HG03571 (cell line): ENCODE measurements around the gene CNTN2.

Experiments used
- ATAC-seq: cut with Tn5 transposase; IDR thresholded peaks from one replicate; pipeline ENCODE4 v1.9.1; 2021; ENCODE audit not compliant: unreplicated experiment

Gene CNTN2

DNA sequence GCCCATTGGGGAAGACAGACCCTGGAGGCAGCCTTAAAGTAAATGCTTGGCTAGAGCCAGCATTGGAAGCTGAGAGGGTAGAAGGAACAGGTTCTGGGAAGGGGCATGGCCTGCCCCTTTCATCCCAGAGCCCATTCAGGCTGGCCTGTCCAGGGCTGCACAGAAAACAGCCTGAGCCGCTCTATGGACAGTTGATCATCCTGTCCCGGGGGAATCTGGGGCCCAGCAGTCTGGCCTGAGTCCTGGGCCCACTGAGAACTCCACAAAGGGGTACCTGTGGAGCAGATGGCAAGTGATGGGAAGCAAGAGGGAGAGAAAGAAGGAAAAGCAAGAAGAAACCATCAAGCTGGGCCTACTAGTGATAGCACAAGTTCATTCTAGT, 28.0 kb downstream of the CNTN2 start:
- no peak for ATAC-seq

DNA sequence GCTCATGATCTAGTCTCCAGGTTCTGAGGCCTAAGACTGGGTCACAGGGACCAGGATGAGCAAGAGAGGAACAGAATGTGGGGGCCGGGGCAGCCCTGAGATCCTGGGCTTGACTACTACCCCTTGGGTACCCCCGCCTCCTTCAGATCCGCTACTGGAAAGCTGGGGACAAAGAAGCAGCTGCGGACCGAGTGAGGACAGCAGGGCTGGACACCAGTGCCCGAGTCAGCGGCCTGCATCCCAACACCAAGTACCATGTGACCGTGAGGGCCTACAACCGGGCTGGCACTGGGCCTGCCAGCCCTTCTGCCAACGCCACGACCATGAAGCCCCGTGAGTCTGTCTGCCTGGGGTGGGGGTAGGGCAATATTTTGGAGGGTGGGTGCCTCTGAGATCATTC, 28.8 kb downstream of the CNTN2 start:
- no peak for ATAC-seq

DNA sequence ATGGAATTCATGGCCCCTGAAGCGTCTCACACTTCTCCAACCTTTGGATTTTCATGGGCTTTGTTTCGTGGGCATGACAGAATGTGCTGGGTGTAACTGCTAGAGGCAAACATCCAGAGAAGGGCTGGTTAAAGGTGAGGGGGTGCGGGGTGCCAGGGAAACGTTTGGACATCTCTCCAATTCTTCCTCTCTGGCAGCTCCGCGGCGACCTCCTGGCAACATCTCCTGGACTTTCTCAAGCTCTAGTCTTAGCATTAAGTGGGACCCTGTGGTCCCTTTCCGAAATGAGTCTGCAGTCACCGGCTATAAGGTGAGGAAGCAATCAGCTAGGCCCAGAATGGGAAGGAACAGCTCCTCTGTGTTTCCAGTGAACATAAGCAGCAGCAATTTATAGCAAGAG, 29.3 kb downstream of the CNTN2 start:
- ATAC-seq, result no peak

DNA sequence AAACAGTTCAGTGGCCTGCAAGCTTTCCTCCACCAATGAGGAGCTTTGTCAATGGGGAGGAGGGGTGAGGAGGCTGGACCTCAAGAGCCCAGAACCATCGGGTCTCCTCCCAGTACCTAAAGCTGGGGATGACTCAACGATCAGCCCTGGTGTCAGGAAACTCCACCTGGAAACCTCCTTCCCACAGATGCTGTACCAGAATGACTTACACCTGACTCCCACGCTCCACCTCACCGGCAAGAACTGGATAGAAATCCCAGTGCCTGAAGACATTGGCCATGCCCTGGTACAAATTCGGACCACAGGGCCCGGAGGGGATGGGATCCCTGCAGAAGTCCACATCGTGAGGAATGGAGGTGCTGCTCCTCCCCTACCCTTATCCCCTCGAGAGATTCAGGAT, 29.9 kb downstream of the CNTN2 start:
- ATAC-seq, result no peak

DNA sequence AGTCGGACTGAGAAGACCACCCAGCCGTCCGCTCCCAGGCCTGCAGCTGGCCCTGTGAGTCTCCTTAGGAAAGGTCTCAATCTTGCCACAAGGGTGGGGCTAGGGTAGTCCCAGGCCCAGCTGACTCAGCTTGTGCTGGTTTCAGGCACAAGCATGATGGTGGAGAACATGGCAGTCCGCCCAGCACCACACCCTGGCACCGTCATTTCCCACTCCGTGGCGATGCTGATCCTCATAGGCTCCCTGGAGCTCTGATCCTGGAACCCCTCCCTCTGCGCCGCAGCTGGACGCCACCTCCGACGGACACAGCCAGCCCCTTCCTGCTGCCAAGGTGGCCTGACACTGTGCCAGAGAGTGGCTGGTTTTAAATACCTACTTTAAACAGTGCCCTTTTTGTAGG, 30.5 kb downstream of the CNTN2 start:
- ATAC-seq, result no peak

DNA sequence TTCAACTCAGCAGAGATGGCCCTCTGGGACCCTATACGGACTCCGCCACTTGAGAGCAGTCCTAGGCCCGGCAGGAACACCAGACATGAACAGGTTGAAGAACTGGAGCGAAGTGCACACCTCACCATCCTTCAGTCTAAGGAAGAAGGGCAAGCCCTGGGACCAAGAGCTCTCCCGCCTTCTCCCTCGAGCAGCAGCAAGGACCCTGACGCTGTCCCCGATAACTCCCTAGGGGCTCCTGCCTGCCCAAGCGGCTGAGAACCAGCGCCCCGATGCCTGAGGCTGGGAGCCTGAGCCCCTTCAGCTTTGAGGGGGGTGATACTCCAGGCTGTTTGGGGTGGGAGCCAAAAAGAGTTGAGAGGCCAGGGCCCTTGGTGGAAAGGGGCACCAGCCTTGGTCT, 31.1 kb downstream of the CNTN2 start:
- ATAC-seq, result no peak

DNA sequence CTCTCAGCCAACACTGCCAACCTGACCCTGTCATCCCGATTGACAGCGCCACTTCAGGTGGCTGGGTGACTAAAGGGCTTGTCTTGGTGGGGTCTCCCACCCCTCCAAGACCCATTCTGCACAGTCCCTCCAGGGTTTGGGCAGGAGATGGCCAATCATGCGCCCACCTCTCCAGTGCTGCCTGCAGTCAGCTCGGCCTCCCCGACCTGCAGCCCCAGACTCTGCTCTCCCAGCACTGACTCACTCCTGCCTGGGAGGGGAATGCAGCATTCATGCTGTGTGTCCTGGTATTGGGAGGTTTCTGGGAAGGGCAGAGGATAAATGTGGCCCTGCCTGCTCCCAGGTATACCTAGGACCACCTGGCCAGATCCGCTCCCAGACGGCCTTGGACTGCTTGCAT, 31.5 kb downstream of the CNTN2 start:
- ATAC-seq, result no peak

DNA sequence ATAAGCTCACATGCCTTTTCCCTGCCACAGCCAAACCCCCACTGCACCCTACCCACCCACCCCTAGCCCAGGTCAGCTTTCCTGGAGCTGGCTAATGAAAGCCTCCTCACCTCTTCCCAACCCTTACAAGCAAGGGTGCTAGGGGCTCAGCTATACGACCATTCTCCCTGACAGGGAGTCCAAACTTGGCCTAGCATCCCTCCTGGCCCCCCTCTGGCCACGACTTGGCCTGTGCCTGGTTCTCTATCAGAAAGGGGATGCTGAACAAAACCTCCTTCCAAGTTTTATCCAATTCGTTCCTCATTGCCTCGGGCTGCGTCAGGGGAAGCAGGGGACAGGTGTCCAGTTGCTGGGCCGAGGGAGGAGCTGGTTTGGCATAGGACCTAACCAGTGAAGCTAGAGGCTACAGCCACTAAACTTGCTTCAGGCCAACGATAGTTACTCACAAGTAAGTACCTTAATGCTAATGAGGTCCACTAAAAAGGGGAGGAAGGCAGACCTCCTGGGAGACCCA, 32.7 kb downstream of the CNTN2 start:
- no peak for ATAC-seq

DNA sequence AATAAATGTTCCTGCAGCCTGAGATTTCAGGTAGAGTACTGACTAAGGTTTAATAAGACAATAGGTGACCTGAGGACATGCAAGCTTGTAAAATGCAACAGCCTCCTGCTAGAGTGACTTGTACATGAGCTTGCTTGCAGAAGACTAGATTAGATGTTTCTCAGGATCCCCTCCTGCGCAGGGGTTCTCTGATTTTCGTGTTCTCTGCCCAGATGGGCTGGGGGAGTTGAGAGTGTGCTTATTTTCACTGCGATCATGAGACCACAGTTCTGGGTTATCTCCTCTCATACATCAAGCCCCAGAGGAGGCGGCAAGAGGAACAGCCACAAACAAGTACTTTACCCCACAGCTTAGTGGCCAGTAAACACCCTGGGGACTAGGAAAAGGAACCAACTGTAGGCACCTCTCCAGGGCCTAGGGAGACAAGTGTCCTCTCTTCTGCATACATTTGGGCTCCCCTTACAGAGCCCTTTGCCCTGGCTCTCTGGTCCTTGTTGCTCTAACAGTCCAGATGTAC, 33.3 kb downstream of the CNTN2 start:
- ATAC-seq, result no peak

DNA sequence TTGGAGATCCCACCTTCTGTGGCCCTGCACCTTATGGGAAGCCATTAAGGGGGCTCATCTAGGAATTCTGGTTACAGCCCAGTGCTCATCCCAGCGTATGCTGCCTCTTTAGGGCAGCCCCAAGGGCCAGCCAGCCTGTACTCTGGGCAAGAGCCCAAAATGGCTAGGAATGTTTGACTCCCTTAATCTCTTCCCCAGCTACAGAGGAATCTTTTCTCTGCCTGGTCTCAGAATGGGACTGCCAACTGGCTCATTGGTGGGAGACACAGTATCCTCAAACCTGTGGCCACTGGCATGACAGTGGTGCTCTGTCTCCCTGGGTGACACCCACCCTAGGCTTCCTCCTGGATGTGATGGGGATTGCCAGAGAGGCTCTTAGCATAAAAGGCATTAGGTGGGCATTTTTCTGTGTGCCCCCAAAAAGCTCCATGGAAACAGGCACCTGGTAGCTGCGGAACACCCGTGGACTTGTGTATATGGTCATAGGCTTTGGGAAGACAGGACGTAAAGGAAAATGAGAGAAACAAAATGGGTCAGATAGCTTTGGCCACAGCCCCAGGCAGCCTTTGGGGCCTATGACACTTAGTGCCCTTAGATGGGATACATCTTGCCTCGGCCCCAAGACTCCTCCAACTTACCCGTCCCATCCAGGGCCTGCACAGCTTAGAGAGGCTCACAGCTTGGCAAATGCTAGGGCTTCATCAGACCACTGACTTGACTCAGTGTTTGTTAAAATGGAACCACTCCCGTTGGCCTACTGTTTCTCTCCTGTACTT, 34.3 kb downstream of the CNTN2 start:
- ATAC-seq, result no peak

DNA sequence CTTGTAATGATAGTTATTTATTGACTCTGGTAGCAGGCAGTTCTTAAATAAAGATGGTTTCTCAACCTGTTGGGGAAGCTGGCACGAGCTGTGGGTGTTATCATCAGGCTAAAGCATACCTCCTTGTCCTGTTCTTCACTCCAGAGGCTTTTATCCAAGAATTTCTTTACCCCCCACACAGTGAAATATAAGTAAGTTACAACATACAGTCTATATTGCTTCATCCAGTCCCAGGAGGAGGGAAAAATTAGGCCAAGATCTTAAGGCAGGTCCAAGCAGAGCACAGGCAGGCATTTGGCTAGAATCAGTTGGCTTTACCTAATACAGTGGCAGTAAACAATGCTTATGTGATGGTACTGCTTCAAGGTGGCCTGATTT, 34.9 kb downstream of the CNTN2 start:
- ATAC-seq, result no peak

DNA sequence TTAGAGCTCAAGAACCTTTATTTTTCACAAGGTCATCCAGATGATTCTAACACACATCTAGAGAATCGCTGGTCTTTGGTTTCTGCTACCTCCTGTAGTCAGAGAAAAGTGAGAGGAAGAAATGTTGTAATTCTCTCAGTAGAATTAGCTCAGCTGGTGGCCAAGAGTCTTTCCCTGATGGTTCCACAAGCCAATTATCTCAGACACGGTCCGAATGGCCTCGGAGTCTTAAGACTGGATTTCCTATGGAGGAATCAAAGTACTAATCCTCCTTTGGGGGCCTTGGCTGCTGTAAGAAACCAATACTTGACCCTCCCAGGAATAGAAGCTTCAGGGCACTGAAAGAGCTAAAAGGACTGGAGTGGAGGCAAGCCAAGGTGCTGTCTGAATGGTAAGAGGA, 39.4 kb downstream of the CNTN2 start:
- ATAC-seq, result no peak

DNA sequence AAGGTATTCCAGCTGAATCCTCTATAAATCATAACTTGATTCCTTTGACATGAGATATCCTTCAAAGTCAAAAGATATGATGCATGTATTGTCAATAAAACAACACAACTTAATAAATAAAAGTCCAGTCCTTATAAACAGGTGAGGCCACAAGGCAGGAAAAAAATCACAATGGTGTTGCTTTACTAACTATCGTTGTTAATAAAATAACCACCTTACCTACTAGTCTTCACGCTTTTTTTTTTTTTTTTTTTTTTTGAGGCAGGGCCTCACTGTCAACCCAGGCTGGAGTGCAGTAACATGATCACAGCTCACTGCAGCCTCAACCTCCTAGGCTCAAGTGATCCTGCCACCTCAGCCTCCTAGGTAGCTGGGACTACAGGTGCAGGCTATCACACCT, 41.3 kb downstream of the CNTN2 start, which contains the start of gene TMEM81:
TSS of gene TMEM81 (minus strand) at position 101 of the 400 bp plus-strand sequence. CDS start 140 bp downstream, outside the sequence.
- ATAC-seq, result no peak

DNA sequence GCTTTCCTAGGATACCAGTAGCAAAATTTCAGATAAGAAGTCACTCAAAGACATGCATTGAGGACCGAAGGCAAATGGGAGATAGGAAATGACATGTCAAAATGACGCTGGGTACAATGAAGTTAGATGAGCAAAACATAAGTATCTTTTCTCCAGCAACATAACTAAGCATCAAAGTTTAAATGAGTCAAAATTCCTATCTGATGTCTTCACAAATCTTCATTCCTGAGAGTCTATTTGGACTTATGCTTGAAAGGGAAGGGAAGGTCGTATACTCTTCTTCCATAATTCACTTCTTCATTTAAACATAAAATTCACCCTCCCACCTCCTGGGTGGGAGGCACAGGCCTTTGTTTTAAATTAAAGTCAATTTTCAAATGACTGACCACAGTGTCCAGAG, 45.3 kb downstream of the CNTN2 start:
- ATAC-seq, result no peak

DNA sequence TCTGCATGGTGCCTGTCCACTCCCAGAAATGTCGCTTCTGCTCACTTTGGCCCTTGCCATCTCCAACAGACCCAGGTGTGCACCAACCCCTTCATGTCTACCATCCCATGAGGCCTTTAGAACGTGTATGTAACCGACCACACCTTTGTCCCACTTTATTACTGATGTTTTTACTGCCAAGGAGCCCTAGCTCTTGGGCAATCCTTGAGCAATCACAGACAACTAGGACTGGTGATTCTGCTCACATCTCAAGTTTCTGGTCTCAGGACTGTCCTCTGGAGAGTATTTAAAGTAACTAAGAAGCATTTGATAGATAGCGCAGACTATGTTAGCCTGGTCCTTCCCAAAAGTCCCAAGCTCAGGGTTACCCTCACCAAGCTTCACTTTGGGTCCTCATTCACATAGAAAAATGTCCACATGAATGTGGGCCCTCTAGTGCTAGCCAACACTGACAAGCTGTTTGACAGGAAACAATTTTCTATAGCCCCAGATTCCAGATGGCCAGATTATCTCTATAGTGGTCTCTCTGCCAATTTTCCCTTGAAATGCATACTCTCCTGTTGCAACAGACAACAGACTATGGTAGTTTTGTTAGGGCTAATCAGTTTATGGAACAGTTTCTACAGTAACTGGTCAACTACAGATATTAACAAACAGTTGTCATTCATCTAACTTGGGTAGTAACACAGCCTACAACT, 48.2 kb downstream of the CNTN2 start:
- no peak for ATAC-seq

DNA sequence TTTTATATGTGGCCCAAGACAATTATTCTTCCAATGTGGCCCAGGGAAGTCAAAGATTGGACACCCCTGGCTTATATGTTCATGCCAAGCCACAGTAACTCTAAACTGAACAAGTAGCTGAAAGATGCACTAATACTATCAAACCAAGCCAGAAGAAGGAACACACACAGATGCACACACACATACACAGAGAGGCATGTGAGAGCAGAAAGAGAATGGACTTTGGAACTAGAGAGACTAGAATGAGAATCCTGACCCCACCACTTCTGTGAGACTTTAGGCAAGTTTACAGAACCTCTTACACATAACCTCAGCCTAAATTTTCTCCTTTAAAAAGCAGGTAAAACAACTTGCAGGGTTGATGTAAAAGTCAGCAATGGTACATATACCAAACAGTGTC, 52.4 kb downstream of the CNTN2 start:
- ATAC-seq, result no peak

DNA sequence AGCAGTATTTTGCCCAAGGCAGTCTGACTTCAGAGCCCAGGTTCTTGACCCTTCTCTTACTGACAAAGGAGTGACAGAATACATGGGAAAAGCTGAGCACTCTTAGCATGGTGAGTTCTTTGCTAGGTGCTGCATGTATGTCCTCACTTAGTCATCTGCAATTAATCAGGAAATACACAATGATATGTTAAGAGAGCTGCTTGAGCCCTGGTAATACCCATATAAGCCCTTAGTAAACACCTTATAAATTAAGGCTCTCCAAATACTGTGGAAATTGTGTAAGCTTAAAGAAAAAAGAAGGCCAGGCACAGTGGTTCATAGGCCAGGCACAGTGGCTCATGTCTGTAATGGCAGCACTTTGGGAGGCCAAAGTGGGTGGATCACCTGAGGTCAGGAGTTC, 55.2 kb downstream of the CNTN2 start:
- ATAC-seq, result no peak

DNA sequence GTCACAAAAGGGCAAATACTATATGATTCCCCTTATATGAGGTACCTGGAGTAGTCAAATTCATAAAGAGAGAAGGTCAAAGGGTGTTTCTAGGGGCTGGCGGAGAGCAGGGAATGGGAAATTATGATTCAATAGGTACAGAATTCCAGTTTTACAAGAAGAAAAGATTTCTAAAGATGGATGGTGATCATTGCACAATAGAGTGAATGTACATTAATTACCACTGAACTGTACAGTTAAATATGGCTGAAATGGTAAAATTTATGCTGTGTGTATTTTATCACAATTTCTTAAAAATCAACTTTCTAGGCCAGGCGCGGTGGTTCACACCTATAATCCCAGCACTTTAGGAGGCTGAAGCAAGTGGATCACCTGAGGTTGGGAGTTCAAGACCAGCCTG, 59.4 kb downstream of the CNTN2 start:
- ATAC-seq, result no peak

DNA sequence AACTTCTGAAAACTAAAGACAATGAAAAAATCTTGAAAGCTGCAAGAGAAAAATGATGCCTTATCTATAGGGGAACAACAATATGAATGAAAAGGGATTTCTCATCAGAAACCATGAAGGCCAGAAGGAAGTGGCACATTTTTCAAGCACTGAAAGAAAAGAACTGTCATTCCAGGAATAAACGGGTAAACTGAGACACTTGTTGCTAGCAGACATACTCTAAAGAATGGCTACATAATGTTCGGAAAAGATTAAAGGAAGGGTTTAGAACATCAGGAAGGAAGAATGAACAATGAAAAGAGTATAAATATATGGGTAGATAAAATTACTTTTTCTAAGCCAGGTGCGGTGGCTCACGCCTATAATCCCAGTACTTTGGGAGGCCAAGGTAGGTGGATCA, 64.3 kb downstream of the CNTN2 start:
- ATAC-seq, result no peak

DNA sequence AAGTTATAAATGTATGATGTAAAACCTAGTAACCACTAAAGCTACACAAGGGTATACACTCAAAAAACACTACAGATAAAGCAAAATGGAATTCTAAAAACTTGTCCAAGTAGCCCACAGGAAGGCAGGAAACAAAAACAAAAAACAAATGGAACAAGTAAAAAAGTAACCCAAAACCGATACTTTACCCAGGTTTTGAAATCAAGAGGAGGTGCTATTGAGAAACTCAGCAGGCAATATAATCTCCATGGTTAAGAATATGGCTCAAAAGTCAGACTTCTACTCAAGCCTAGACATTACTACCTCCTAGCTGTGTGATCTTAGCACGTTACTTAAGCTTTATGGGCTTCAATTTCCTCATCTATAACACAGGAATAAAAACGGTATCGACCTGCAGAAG, 65.5 kb downstream of the CNTN2 start:
- ATAC-seq, result no peak

DNA sequence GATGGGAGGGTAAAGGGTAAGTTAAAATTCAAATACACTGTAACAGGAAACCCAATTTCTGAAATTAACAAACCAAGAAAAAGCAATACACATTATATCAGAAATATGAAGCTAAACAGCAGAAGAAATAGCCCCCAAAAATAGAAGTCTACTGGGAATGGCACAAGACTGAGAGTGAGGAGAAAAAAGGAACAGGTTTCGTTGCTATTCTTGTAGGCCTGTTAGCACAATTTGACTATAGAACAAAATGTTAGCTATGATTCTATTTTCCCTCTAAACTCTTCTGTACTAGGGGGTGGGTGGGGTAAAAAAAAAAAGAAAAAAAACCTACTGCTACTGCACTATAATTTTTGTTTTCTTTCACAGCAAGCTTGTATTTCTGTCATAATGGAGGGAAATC, 66.3 kb downstream of the CNTN2 start:
- ATAC-seq, result no peak

DNA sequence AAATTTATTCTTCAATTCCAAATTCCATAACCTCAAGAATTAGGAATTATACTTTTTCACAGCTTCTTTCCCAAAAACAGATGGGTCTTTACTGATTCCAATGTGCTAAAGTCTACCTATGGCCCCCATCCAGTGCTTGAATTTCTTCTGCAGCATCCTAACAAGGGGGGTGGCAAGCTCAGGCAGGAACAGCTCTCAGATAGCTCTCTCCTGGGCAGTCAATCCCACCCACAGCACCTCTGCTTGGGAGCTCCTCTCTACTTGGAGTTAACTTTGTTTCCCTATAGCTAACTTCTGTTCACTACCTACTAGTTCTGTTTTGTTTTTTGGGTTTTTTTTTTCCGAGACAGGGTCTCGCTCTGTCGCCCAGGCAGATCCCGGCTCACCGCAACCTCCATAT, 66.7 kb downstream of the CNTN2 start:
- ATAC-seq, result no peak
